ENCODE results near the gene KCND2.

Gene KCND2

DNA sequence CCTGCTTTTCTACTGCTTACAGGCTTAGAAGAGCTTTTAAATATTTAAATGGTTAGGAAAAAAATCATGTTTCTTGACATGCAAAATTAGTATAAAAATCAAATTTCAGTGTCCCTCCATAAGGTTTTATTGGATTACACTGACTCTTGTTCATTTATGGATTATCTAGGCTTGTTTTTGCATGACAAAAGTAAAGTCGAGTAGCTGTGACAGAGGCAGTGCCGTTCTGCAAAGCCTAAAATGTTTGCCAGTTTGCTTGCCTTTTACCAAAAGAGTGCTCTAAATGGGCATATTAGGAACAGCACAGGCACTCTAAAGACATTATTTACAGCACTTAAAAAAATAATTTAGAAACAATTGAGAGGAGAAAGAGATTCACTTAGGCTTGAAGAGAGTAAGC, 445.4 kb downstream of the KCND2 start:
- Histone ChIP-seq H3K4me3 (ENCODE audit: low read length) (no peak overlapping the region), H3K4me1 (ENCODE audit: control insufficient read depth, low read length) (no peaks in the 10 kb centered on the region), H3K9me2 (replicated peaks; ENCODE audit: control insufficient read depth, low read length) (no peaks in the 10 kb centered on the region), H3K4me2 (ENCODE audit: low read length) (no peak overlapping the region), H3K9me3 (ENCODE audit: control insufficient read depth, insufficient read depth, low read length) (no peaks in the 10 kb centered on the region), H3K27me3 (ENCODE audit: control insufficient read depth, low read length) (peaks cover 8% of the 10 kb centered on the region), H3K36me3 (ENCODE audit: control insufficient read depth, low read length) (no peaks in the 10 kb centered on the region), H3K27ac (ENCODE audit: low read depth, low read length) (no peak overlapping the region), H3K79me2 (ENCODE audit: control insufficient read depth, low read length) (no peaks in the 10 kb centered on the region), H3F3A (ENCODE audit: control insufficient read depth, insufficient read depth) (no peaks in the 10 kb centered on the region), H4K20me1 (ENCODE audit: control insufficient read depth, insufficient read depth, low read depth, low read length) (no peaks in the 10 kb centered on the region)
- no peak for TF ChIP-seq EZH2phosphoT487 (IDR thresholded peaks at IDR 0.05; ENCODE audit: borderline replicate concordance, low read length)
- TF ChIP-seq, protein P1, sequence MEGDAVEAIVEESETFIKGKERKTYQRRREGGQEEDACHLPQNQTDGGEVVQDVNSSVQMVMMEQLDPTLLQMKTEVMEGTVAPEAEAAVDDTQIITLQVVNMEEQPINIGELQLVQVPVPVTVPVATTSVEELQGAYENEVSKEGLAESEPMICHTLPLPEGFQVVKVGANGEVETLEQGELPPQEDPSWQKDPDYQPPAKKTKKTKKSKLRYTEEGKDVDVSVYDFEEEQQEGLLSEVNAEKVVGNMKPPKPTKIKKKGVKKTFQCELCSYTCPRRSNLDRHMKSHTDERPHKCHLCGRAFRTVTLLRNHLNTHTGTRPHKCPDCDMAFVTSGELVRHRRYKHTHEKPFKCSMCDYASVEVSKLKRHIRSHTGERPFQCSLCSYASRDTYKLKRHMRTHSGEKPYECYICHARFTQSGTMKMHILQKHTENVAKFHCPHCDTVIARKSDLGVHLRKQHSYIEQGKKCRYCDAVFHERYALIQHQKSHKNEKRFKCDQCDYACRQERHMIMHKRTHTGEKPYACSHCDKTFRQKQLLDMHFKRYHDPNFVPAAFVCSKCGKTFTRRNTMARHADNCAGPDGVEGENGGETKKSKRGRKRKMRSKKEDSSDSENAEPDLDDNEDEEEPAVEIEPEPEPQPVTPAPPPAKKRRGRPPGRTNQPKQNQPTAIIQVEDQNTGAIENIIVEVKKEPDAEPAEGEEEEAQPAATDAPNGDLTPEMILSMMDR (IDR thresholded peaks at IDR 0.05; ENCODE audit: low read depth, low read length, poor library complexity, severe bottlenecking) = no peak

DNA sequence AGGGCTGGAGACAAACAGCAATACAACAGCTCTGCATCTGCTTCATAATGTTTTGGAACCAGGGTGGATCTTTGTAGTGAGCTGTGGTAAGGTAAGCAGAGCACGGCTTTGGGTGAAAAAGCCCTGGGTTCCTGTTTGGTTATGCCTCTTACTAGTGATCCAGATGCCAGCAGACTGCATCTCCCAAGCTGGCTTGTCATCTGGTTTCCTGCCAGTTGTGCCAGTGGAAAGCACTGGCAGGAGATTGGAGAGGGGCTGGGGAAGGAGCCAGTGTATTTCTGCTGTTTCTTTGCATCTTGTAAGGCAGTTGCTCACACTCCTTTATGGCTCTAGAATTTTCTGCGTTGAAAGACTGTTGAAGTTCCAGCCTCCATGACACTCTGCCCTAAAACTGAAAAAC, 447.3 kb downstream of the KCND2 start:
- no peak overlapping the region for H3K27ac ChIP-seq (ENCODE audit: low read depth, low read length)
- H3K4me2 ChIP-seq (ENCODE audit: low read length) = no peak overlapping the region
- H3K4me1 ChIP-seq (ENCODE audit: control insufficient read depth, low read length) = no peaks in the 10 kb centered on the region
- H3K9me3 ChIP-seq (ENCODE audit: control insufficient read depth, insufficient read depth, low read length) = no peaks in the 10 kb centered on the region
- peaks cover 8% of the 10 kb centered on the region for H3K27me3 ChIP-seq (ENCODE audit: control insufficient read depth, low read length)
- H3K79me2 ChIP-seq (ENCODE audit: control insufficient read depth, low read length) = no peaks in the 10 kb centered on the region
- TF ChIP-seq, protein P1 (IDR thresholded peaks at IDR 0.05; ENCODE audit: low read depth, low read length, poor library complexity, severe bottlenecking) = no peak
- no peak for TF ChIP-seq EZH2phosphoT487 (IDR thresholded peaks at IDR 0.05; ENCODE audit: borderline replicate concordance, low read length)
- H4K20me1 ChIP-seq (ENCODE audit: control insufficient read depth, insufficient read depth, low read depth, low read length) = no peaks in the 10 kb centered on the region
- no peaks in the 10 kb centered on the region for H3K9me2 ChIP-seq (replicated peaks; ENCODE audit: control insufficient read depth, low read length)
- H3K36me3 ChIP-seq (ENCODE audit: control insufficient read depth, low read length) = no peaks in the 10 kb centered on the region
- H3K4me3 ChIP-seq (ENCODE audit: low read length) = no peak overlapping the region
- no peaks in the 10 kb centered on the region for H3F3A ChIP-seq (ENCODE audit: control insufficient read depth, insufficient read depth)

DNA sequence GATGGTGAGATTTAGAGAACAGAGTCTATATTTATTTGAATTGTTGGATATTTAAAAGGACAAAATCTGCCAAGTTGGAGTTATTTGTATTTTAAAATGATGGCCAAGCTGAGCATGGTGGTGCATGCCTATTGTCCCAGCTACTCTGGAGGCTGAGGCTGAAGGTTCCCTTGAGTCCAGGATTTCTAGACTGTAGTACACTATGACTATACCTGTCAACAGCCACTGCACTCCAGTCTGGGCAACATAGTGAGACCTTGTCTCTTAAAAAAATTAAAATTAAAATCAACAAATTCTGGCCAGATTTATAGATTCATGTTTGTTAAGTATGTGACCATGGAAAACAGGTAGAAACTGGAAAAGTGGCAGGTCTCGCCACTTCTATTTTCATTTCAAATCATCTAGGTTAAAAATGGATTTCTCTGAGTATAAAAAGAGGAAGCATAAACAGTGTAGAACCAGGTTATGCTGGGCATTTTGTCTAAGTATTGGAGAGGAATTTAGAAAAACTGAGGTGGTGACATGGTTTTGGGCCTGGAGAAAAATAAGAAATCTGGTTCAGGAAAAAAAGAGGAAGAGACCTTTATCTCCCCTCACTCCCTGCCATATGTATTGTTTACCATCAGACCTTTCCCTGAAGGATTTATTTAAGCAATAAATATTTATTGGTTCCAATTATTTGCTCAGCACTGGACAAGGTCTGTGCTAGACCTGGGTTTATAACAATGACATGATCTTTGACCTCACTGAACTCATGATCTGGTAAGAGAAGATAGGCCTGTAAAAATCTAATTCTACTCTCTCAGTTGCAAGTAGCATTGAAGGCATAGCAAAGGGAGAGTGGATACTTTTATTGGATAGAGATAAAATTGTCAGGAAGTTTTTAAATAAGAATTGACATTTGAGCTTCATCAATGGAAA, 450.8 kb downstream of the KCND2 start:
- Histone ChIP-seq H3K4me1 (ENCODE audit: control insufficient read depth, low read length) (no peaks in the 10 kb centered on the region), H3K9me2 (replicated peaks; ENCODE audit: control insufficient read depth, low read length) (no peaks in the 10 kb centered on the region), H3K9me3 (ENCODE audit: control insufficient read depth, insufficient read depth, low read length) (no peaks in the 10 kb centered on the region), H3K27me3 (ENCODE audit: control insufficient read depth, low read length) (peaks cover 8% of the 10 kb centered on the region), H3K27ac (ENCODE audit: low read depth, low read length) (no peak overlapping the region), H3K4me2 (ENCODE audit: low read length) (no peak overlapping the region), H3K36me3 (ENCODE audit: control insufficient read depth, low read length) (no peaks in the 10 kb centered on the region), H3K4me3 (ENCODE audit: low read length) (no peak overlapping the region), H3F3A (ENCODE audit: control insufficient read depth, insufficient read depth) (no peaks in the 10 kb centered on the region), H3K79me2 (ENCODE audit: control insufficient read depth, low read length) (no peaks in the 10 kb centered on the region), H4K20me1 (ENCODE audit: control insufficient read depth, insufficient read depth, low read depth, low read length) (no peaks in the 10 kb centered on the region)
- TF ChIP-seq, protein P1 (IDR thresholded peaks at IDR 0.05; ENCODE audit: low read depth, low read length, poor library complexity, severe bottlenecking) = no peak
- TF ChIP-seq EZH2phosphoT487 (IDR thresholded peaks at IDR 0.05; ENCODE audit: borderline replicate concordance, low read length) = no peak

Data from DOHH2 (cell line).